H9 (cell line): ENCODE results near the gene DNAJB6. TPM values are rescaled to one million over a fixed set of nuclear protein-coding genes. Genes with fewer than 3 reads are reported as not detected.

Experiments
- DNase-seq: peaks from one replicate; pipeline ENCODE4 v3.0.0-alpha.2; 2017
- H2AFZ ChIP-seq: one replicate; pipeline ENCODE4 v1.6.1; 2013; ENCODE audit warnings: mild to moderate bottlenecking, low read length, control low read depth, moderate library complexity
- H2AK5ac ChIP-seq: 2 replicates; pipeline ENCODE4 v1.6.1; 2013; ENCODE audit warnings: low read length, control low read depth, mixed read lengths; ENCODE audit not compliant: insufficient read length
- H2BK120ac ChIP-seq: one replicate; pipeline ENCODE4 v1.6.1; 2013; ENCODE audit warnings: low read depth, mild to moderate bottlenecking, low read length, control low read depth, inconsistent platforms; ENCODE audit not compliant: poor library complexity, severe bottlenecking
- H2BK12ac ChIP-seq: 2 replicates; pipeline ENCODE4 v1.6.1; 2013; ENCODE audit warnings: low read length, control low read depth, mixed read lengths, low read depth; ENCODE audit not compliant: insufficient read length
- H2BK15ac ChIP-seq: 2 replicates; pipeline ENCODE4 v1.6.1; 2013; ENCODE audit warnings: low read depth, low read length, control low read depth
- H2BK20ac ChIP-seq: one replicate; pipeline ENCODE4 v1.6.1; 2013; ENCODE audit warnings: low read depth, mild to moderate bottlenecking, low read length, control low read depth, inconsistent platforms; ENCODE audit not compliant: poor library complexity, severe bottlenecking
- H2BK5ac ChIP-seq: 2 replicates; pipeline ENCODE4 v1.6.1; 2013; ENCODE audit warnings: low read length, control low read depth, mixed read lengths; ENCODE audit not compliant: insufficient read length
- H3K14ac ChIP-seq: 2 replicates; pipeline ENCODE4 v1.6.1; 2013; ENCODE audit warnings: low read length, control low read depth; ENCODE audit not compliant: insufficient read depth
- H3K18ac ChIP-seq: 2 replicates; pipeline ENCODE4 v1.6.1; 2013; ENCODE audit warnings: low read depth, mild to moderate bottlenecking, mixed read lengths, low read length, control low read depth; ENCODE audit not compliant: insufficient read length
- H3K23ac ChIP-seq: 2 replicates; pipeline ENCODE4 v1.6.1; 2013; ENCODE audit warnings: low read length, control low read depth, mixed read lengths, low read depth; ENCODE audit not compliant: insufficient read length
- H3K23me2 ChIP-seq: 2 replicates; pipeline ENCODE4 v1.6.1; 2013; ENCODE audit warnings: low read depth, mild to moderate bottlenecking, mixed read lengths, low read length, control low read depth; ENCODE audit not compliant: insufficient read length, poor library complexity, severe bottlenecking
- H3K27ac ChIP-seq: 2 replicates; pipeline ENCODE4 v1.5.1; 2013; ENCODE audit warnings: low read length, control low read depth, mixed read lengths, low read depth; ENCODE audit not compliant: insufficient read length
- H3K27me3 ChIP-seq: 2 replicates; pipeline ENCODE4 v1.6.1; 2013; ENCODE audit warnings: low read length, control low read depth, inconsistent platforms; ENCODE audit not compliant: insufficient read depth
- H3K4ac ChIP-seq: 2 replicates; pipeline ENCODE4 v1.6.1; 2013; ENCODE audit warnings: low read depth, mild to moderate bottlenecking, control low read depth, inconsistent platforms, low read length, moderate library complexity
- H3K4me1 ChIP-seq: 2 replicates; pipeline ENCODE4 v1.6.1; 2013; ENCODE audit warnings: low read length, control low read depth, inconsistent platforms; ENCODE audit not compliant: insufficient read depth
- H3K4me2 ChIP-seq: 2 replicates; pipeline ENCODE4 v1.6.1; 2013; ENCODE audit warnings: low read length, control low read depth, mixed read lengths; ENCODE audit not compliant: insufficient read length, insufficient read depth
- H3K56ac ChIP-seq: 2 replicates; pipeline ENCODE4 v1.6.1; 2013; ENCODE audit warnings: low read depth, mild to moderate bottlenecking, mixed read lengths, low read length, control low read depth; ENCODE audit not compliant: insufficient read length
- H3K79me1 ChIP-seq: 2 replicates; pipeline ENCODE4 v1.6.1; 2013; ENCODE audit warnings: low read depth, mild to moderate bottlenecking, moderate library complexity, low read length, control low read depth, inconsistent platforms; ENCODE audit not compliant: insufficient read depth, poor library complexity, severe bottlenecking
- H3K79me2 ChIP-seq: 2 replicates; pipeline ENCODE4 v1.6.1; 2013; ENCODE audit warnings: low read length, control low read depth, inconsistent platforms; ENCODE audit not compliant: insufficient read depth
- H3K9ac ChIP-seq: 2 replicates; pipeline ENCODE4 v1.6.1; 2013; ENCODE audit warnings: low read length, control low read depth, mixed read lengths; ENCODE audit not compliant: insufficient read length; ENCODE audit errors: extremely low read depth
- H3K9me3 ChIP-seq: one replicate; pipeline ENCODE4 v1.6.1; 2013; ENCODE audit warnings: low read depth, low read length, inconsistent platforms; ENCODE audit not compliant: control insufficient read depth
- H3T11ph ChIP-seq: one replicate; pipeline ENCODE4 v1.6.1; 2013; ENCODE audit warnings: mild to moderate bottlenecking, low read length, control low read depth, inconsistent platforms
- H4K20me1 ChIP-seq: one replicate; pipeline ENCODE4 v1.6.1; 2013; ENCODE audit not compliant: control insufficient read depth, insufficient read length, insufficient read depth
- H4K5ac ChIP-seq: 2 replicates; pipeline ENCODE4 v1.6.1; 2013; ENCODE audit warnings: low read depth, mild to moderate bottlenecking, mixed read lengths, low read length, control low read depth; ENCODE audit not compliant: insufficient read length
- H4K8ac ChIP-seq: replicated peaks from 2 replicates; pipeline ENCODE4 v1.6.1; 2013; ENCODE audit warnings: low read length, control low read depth, mixed read lengths, low read depth; ENCODE audit not compliant: insufficient read length
- H4K91ac ChIP-seq: 2 replicates; pipeline ENCODE4 v1.6.1; 2013; ENCODE audit warnings: low read depth, mild to moderate bottlenecking, moderate library complexity, mixed read lengths, low read length, control low read depth; ENCODE audit not compliant: insufficient read length
- H3K27ac Mint-ChIP-seq, 3 experiments: 2 replicates in 2 of 3; 3 replicates in 1 of 3; pipeline ENCODE4 v1.8.0; 2020 to 2021; ENCODE audit warnings: mixed read lengths in 3 of 3, mild to moderate bottlenecking in 1 of 3, moderate library complexity in 1 of 3
- H3K27me3 Mint-ChIP-seq: 2 replicates; pipeline ENCODE4 v1.8.0; 2021; ENCODE audit warnings: low read depth, mild to moderate bottlenecking, moderate library complexity, mixed read lengths
- H3K36me3 Mint-ChIP-seq, 3 experiments: 2 replicates in 2 of 3; 3 replicates in 1 of 3; pipeline ENCODE4 v1.8.0; 2020 to 2021; ENCODE audit warnings: low read depth in 3 of 3, mixed read lengths in 3 of 3; ENCODE audit not compliant: insufficient read depth in 1 of 3
- H3K4me1 Mint-ChIP-seq, 2 experiments: 2 replicates each; pipeline ENCODE4 v1.8.0; 2020; ENCODE audit warnings: mixed read lengths in 2 of 2
- H3K4me3 Mint-ChIP-seq, 2 experiments: 2 replicates in 1 of 2; 3 replicates in 1 of 2; pipeline ENCODE4 v1.8.0; 2020 to 2021; ENCODE audit warnings: mild to moderate bottlenecking in 2 of 2, mixed read lengths in 2 of 2, moderate library complexity in 1 of 2
- H3K9me3 Mint-ChIP-seq, 2 experiments: 2 replicates in 1 of 2; 3 replicates in 1 of 2; pipeline ENCODE4 v1.8.0; 2020; ENCODE audit warnings: mild to moderate bottlenecking in 2 of 2, mixed read lengths in 2 of 2, moderate library complexity in 1 of 2
- WGBS: extraction: QIAGEN DNeasy Blood & Tissue Kit; methylation state at CpG from one replicate; pipeline ENCODE4 v1.1.7; 2013; ENCODE audit warnings: missing lambda C conversion rate, low lambda C conversion rate, mixed read lengths; ENCODE audit not compliant: insufficient read length; ENCODE audit errors: extremely low coverage; 5-methylcytosine and 5-hydroxymethylcytosine counted together
- total RNA-seq: library from RNA; stranded (reverse); gene quantifications from 2 replicates; pipeline ENCODE4 v1.2.1, GENCODE V29; 2021
- TF ChIP-seq, protein P1 (sequence below): fragments of 200-600 bp; sonication (generic); conservative IDR thresholded peaks from 3 replicates; pipeline ENCODE4 v1.8.0; 2021; ENCODE audit warnings: antibody characterized with exemption, mild to moderate bottlenecking

The DNAJB6 gene
- total RNA-seq, 1 experiment from 2014 or later, result 215 TPM

- H3K27ac Mint-ChIP-seq, result peak overlapping the region in 1 of 3 experiments; percentile 54; a peak in 1 of 7 replicates
These were observed 23.2 kb upstream of the DNAJB6 start for GRCh38 chr7:157313645-157314044.

More at GRCh38 chr7:157313645-157314044, 23.2 kb upstream of the DNAJB6 start:
- Histone ChIP-seq H3K4me1 (peaks cover 6% of the 10 kb centered on the region; the same call in 1 of the 2 replicates), H3K14ac (no peak overlapping the region; the same call in 1 of the 2 replicates), H3K23me2 (no peaks in the 10 kb centered on the region), H2AK5ac (no peak overlapping the region), H2BK12ac (no peak overlapping the region), H3K9ac (no peak overlapping the region), H2BK120ac (no peak overlapping the region), H2BK5ac (no peak overlapping the region), H3K56ac (no peak overlapping the region), H4K91ac (peak overlapping the region; percentile 1), H4K20me1 (no peaks in the 10 kb centered on the region), H3K79me1 (no peaks in the 10 kb centered on the region), H3K23ac (no peak overlapping the region), H3T11ph (no peak overlapping the region), H3K79me2 (no peaks in the 10 kb centered on the region), H2BK15ac (no peak overlapping the region), H3K4me2 (no peak overlapping the region), H3K27me3 (no peaks in the 10 kb centered on the region), H3K9me3 (no peaks in the 10 kb centered on the region), H2BK20ac (no peak overlapping the region), H4K5ac (no peak overlapping the region), H3K27ac (no peak overlapping the region), H3K4ac (no peak overlapping the region; the same call in 1 of the 2 replicates), H3K18ac (no peak overlapping the region), H4K8ac (no peak overlapping the region), H2AFZ (no peak overlapping the region)
- Mint-ChIP-seq H3K4me1 (peaks cover 43 to 45% of the 10 kb centered on the region in 2 experiments), H3K4me3 (no peak overlapping the region), H3K27me3 (0 out of 2 replicates have a peak, but pooled peaks cover 1% of the 10 kb centered on the region), H3K36me3 (no peaks in the 10 kb centered on the region; a peak in 2 of 7 replicates), H3K9me3 (peaks cover 0 to 4% of the 10 kb centered on the region in 2 experiments; a peak in 2 of 5 replicates)
- TF ChIP-seq, protein P1, sequence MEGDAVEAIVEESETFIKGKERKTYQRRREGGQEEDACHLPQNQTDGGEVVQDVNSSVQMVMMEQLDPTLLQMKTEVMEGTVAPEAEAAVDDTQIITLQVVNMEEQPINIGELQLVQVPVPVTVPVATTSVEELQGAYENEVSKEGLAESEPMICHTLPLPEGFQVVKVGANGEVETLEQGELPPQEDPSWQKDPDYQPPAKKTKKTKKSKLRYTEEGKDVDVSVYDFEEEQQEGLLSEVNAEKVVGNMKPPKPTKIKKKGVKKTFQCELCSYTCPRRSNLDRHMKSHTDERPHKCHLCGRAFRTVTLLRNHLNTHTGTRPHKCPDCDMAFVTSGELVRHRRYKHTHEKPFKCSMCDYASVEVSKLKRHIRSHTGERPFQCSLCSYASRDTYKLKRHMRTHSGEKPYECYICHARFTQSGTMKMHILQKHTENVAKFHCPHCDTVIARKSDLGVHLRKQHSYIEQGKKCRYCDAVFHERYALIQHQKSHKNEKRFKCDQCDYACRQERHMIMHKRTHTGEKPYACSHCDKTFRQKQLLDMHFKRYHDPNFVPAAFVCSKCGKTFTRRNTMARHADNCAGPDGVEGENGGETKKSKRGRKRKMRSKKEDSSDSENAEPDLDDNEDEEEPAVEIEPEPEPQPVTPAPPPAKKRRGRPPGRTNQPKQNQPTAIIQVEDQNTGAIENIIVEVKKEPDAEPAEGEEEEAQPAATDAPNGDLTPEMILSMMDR, result no peak
- no CpG with 5 or more reads among the region's 15 CpGs for WGBS
- no peak for DNase-seq
